ENCODE measurements around the gene RGS12. TPM values are rescaled to one million over a fixed set of nuclear protein-coding genes. Genes with fewer than 3 reads are reported as not detected.

RGS12 gene
- total RNA-seq, 2 donors from 2014 or later = 13.3 to 16.6 TPM

- DNase-seq (peak; percentile 11), ATAC-seq (no peak)
- intact Hi-C loops (cut with DNase I) = no loop called here
Observed at GRCh38 chr4:3253808-3254207, 39.0 kb upstream of the RGS12 start.

GRCh38 chr4:3254302-3255131 is 38.3 kb upstream of the RGS12 start:
- ATAC-seq (no peak), DNase-seq (peak; percentile 13)
- intact Hi-C loops (cut with DNase I) = no loop called here

GRCh38 chr4:3255611-3256186 is 37.1 kb upstream of the RGS12 start:
- DNase-seq (peak; percentile 9), ATAC-seq (no peak)
- intact Hi-C loops (cut with DNase I) = no loop called here

GRCh38 chr4:3256230-3257102 is 36.4 kb upstream of the RGS12 start:
- intact Hi-C loops (cut with DNase I) = no loop called here
- DNase-seq (peak; percentile 5), ATAC-seq (no peak)

- ATAC-seq = no peak
- intact Hi-C loops (cut with DNase I) = no loop called here
- peak; percentile 10 for DNase-seq
Observed at GRCh38 chr4:3257103-3257555, 35.7 kb upstream of the RGS12 start.

GRCh38 chr4:3257556-3258482 is 35.0 kb upstream of the RGS12 start:
- DNase-seq = peak; percentile 7
- intact Hi-C loops (cut with DNase I) = no loop called here
- no peak for ATAC-seq

GRCh38 chr4:3261411-3262207 is 31.2 kb upstream of the RGS12 start:
- intact Hi-C loops (cut with DNase I) = no loop called here
- no peak for ATAC-seq
- peak; percentile 14 for DNase-seq

- intact Hi-C loops (cut with DNase I) = no loop called here
- ATAC-seq (no peak), DNase-seq (peak; percentile 19)
Observed at GRCh38 chr4:3262208-3263052, 30.4 kb upstream of the RGS12 start.

- ATAC-seq = no peak
- intact Hi-C loops (cut with DNase I) = no loop called here
- peak; percentile 2 for DNase-seq
Observed at GRCh38 chr4:3263053-3263875, 29.6 kb upstream of the RGS12 start.

GRCh38 chr4:3263876-3264193 is 29.0 kb upstream of the RGS12 start:
- no peak for DNase-seq
- intact Hi-C loops (cut with DNase I) = no loop called here
- ATAC-seq = no peak

- no peak for DNase-seq
Observed at GRCh38 chr4:3266076-3266475, 26.7 kb upstream of the RGS12 start.

GRCh38 chr4:3267576-3268394 is 25.0 kb upstream of the RGS12 start:
- DNase-seq = no peak
- intact Hi-C loops (cut with DNase I) = no loop called here
- no peak for ATAC-seq

More at GRCh38 chr4:3266076-3266475, 26.7 kb upstream of the RGS12 start:
- intact Hi-C loops (cut with DNase I) = no loop called here
- no peak for ATAC-seq

- ATAC-seq (peak in 1 of 2 donors; percentile 13), DNase-seq (no peak)
- intact Hi-C loops (cut with DNase I) = no loop called here
Observed at GRCh38 chr4:3268395-3269104, 24.3 kb upstream of the RGS12 start.

- intact Hi-C loops (cut with DNase I) = no loop called here
- DNase-seq (no peak), ATAC-seq (peak; percentile 20 to 38)
Observed at GRCh38 chr4:3269105-3269927, 23.5 kb upstream of the RGS12 start.
